Vagina (tissue), 2 donors: ENCODE data around the gene B4GALT6. TPM values are rescaled to one million over a fixed set of nuclear protein-coding genes. Genes with fewer than 3 reads are reported as not detected.

Experiments
- DNase-seq, 2 donors: peaks; one replicate each; pipeline ENCODE4 v3.0.0-alpha.2; 2017; ENCODE audit errors: extremely low spot score in 2 of 2
- H3K27ac ChIP-seq: fragments of 200-600 bp; sonication (generic); one replicate; pipeline ENCODE4 v1.5.1; 2019
- H3K27me3 ChIP-seq: fragments of 200-600 bp; sonication (generic); one replicate; pipeline ENCODE4 v1.5.1; 2019
- H3K36me3 ChIP-seq, 2 donors: fragments of 200-600 bp; sonication (generic); one replicate each; pipeline ENCODE4 v1.5.1; 2017 to 2019
- H3K4me1 ChIP-seq: fragments of 200-600 bp; sonication (generic); one replicate; pipeline ENCODE4 v1.5.1; 2019
- H3K4me3 ChIP-seq, 2 donors: fragments of 200-600 bp; sonication (generic); 1 replicate in 1 of 2; 2 replicates in 1 of 2; pipeline ENCODE4 v1.5.1; 2016 to 2019
- H3K9me3 ChIP-seq: fragments of 200-600 bp; sonication (generic); one replicate; pipeline ENCODE4 v1.5.1; 2019
- CTCF ChIP-seq, 3 experiments: fragments of 450-650 bp in 2 of 3; fragments of 200-600 bp in 1 of 3; sonication (generic) in 1 of 3; IDR thresholded peaks; one replicate each; pipeline ENCODE4 v1.5.1; 2017 to 2019; ENCODE audit warnings: antibody characterized with exemption in 3 of 3, mild to moderate bottlenecking in 2 of 3, moderate library complexity in 2 of 3
- POLR2A ChIP-seq, 2 donors: fragments of 450-650 bp; IDR thresholded peaks; one replicate each; pipeline ENCODE4 v1.6.1; 2017; ENCODE audit warnings: antibody characterized with exemption in 2 of 2, mild to moderate bottlenecking in 2 of 2, moderate library complexity in 2 of 2
- POLR2AphosphoS5 ChIP-seq, 2 donors: sonication (generic); formaldehyde crosslinking; IDR thresholded peaks; one replicate each; pipeline ENCODE4 v1.9.0; 2017; ENCODE audit warnings: antibody characterized with exemption in 2 of 2, mild to moderate bottlenecking in 2 of 2, low read depth in 1 of 2; ENCODE audit not compliant: insufficient read depth in 1 of 2
- intact Hi-C: fragments of 100-400 bp; cut with DNase I; formaldehyde crosslinking; loops from one replicate; pipeline ENCODE4 v1.15.1; 2023
- total RNA-seq: library from RNA; depleted of rRNA; stranded (reverse); fragments of >200 nt; gene quantifications from one replicate; pipeline ENCODE4 v1.2.3, GENCODE V29; 2016

B4GALT6 gene
- total RNA-seq, 1 donor from 2014 or later, result 2.5 TPM

- intact Hi-C loops, result no loop called here
- no peaks in the 10 kb centered on the region for H3K27me3 ChIP-seq
- H3K4me3 ChIP-seq, result no peak overlapping the region
- no peaks in the 10 kb centered on the region for H3K36me3 ChIP-seq
- no peaks in the 10 kb centered on the region for H3K9me3 ChIP-seq
- no peak for DNase-seq
- H3K4me1 ChIP-seq, result no peaks in the 10 kb centered on the region
- H3K27ac ChIP-seq, result no peak overlapping the region
- TF ChIP-seq POLR2A (IDR thresholded peaks at IDR 0.05) (no peak), POLR2AphosphoS5 (IDR thresholded peaks at IDR 0.05; ENCODE audit: insufficient read depth in 1 of 2, low read depth in 1 of 2) (no peak), CTCF (IDR thresholded peaks at IDR 0.05) (no peak)
Observed at GRCh38 chr18:31596081-31596872, 88.1 kb downstream of the B4GALT6 start.

- H3K9me3 ChIP-seq, result no peaks in the 10 kb centered on the region
- no peak overlapping the region for H3K4me3 ChIP-seq
- H3K27ac ChIP-seq, result no peak overlapping the region
- intact Hi-C loops, result no loop called here
- no peaks in the 10 kb centered on the region for H3K27me3 ChIP-seq
- H3K4me1 ChIP-seq, result no peaks in the 10 kb centered on the region
- no peak for TF ChIP-seq POLR2A (IDR thresholded peaks at IDR 0.05)
- no peak for TF ChIP-seq CTCF (IDR thresholded peaks at IDR 0.05)
- no peak for TF ChIP-seq POLR2AphosphoS5 (IDR thresholded peaks at IDR 0.05; ENCODE audit: insufficient read depth in 1 of 2, low read depth in 1 of 2)
- no peak for DNase-seq
- no peaks in the 10 kb centered on the region for H3K36me3 ChIP-seq
Observed at GRCh38 chr18:31595121-31595771, 89.1 kb downstream of the B4GALT6 start.

GRCh38 chr18:31592506-31593157 lies 91.7 kb downstream of the B4GALT6 start:
- H3K27ac ChIP-seq, result no peak overlapping the region
- H3K4me3 ChIP-seq, result no peak overlapping the region
- no peaks in the 10 kb centered on the region for H3K27me3 ChIP-seq
- intact Hi-C loops, result no loop called here
- no peak for DNase-seq
- H3K36me3 ChIP-seq, result no peaks in the 10 kb centered on the region
- TF ChIP-seq POLR2AphosphoS5 (IDR thresholded peaks at IDR 0.05; ENCODE audit: insufficient read depth in 1 of 2, low read depth in 1 of 2) (no peak), POLR2A (IDR thresholded peaks at IDR 0.05) (no peak), CTCF (IDR thresholded peaks at IDR 0.05) (no peak)
- H3K4me1 ChIP-seq, result no peaks in the 10 kb centered on the region
- H3K9me3 ChIP-seq, result no peaks in the 10 kb centered on the region

GRCh38 chr18:31591628-31592027 lies 92.8 kb downstream of the B4GALT6 start, which contains the start of gene TTR:
Gene TTR, plus strand, starts transcription at chr18:31591877. Its CDS starts 26 bp downstream, at chr18:31591903.
- Histone ChIP-seq H3K9me3 (no peaks in the 10 kb centered on the region), H3K4me3 (no peak within 1 kb of the TSS), H3K36me3 (no peaks in the 10 kb centered on the region), H3K27ac (no peak within 1 kb of the TSS), H3K4me1 (no peaks in the 10 kb centered on the region), H3K27me3 (no peaks in the 10 kb centered on the region)
- no peak for DNase-seq
- intact Hi-C loops, result no loop called here
- no peak for TF ChIP-seq CTCF (IDR thresholded peaks at IDR 0.05)
- TF ChIP-seq POLR2AphosphoS5 (IDR thresholded peaks at IDR 0.05; ENCODE audit: insufficient read depth in 1 of 2, low read depth in 1 of 2), result no peak
- TF ChIP-seq POLR2A (IDR thresholded peaks at IDR 0.05), result no peak
